ENCODE measurements around the gene OR1A2.
"Not testable (repeated sequence)": the region's sequence is repeated elsewhere in the genome, so short reads cannot be mapped to it uniquely, and the experiment has no call there.

Gene OR1A2

GRCh38 chr17:3197219-3197618, at the start of gene OR1A2:
OR1A2 (plus strand) TSS chr17:3197519; CDS start chr17:3197519, 0 bp downstream.
- DNase-seq: no peak

- DNase-seq: no peak
These were observed 40.1 kb upstream of the OR1A2 start for GRCh38 chr17:3157218-3157617.

GRCh38 chr17:3167574-3167973, 29.7 kb upstream of the OR1A2 start:
- DNase-seq: no peak

- no peak for DNase-seq
These were observed 7.4 kb upstream of the OR1A2 start for GRCh38 chr17:3189961-3190360.

- no peak for DNase-seq
These were observed 10.0 kb downstream of the OR1A2 start, which contains the start of gene OR1A1 for GRCh38 chr17:3207367-3207766. OR1A1 (plus strand) TSS chr17:3207667; CDS start chr17:3215621, 7,954 bp downstream.

- no peak for DNase-seq
These were observed 11.2 kb downstream of the OR1A2 start for GRCh38 chr17:3208484-3208883.

- no peak for DNase-seq
These were observed 15.7 kb downstream of the OR1A2 start for GRCh38 chr17:3213001-3213400.

- DNase-seq: no peak
These were observed 16.3 kb downstream of the OR1A2 start for GRCh38 chr17:3213587-3213986.

GRCh38 chr17:3219978-3220377, 22.7 kb downstream of the OR1A2 start:
- DNase-seq: not testable (repeated sequence)

- DNase-seq: no peak
These were observed 24.5 kb downstream of the OR1A2 start for GRCh38 chr17:3221850-3222249.

GRCh38 chr17:3222505-3222904, 25.2 kb downstream of the OR1A2 start:
- DNase-seq: no peak

GRCh38 chr17:3224721-3225352, 27.5 kb downstream of the OR1A2 start:
- DNase-seq: not testable (repeated sequence)

- DNase-seq: not testable (repeated sequence)
These were observed 35.0 kb downstream of the OR1A2 start for GRCh38 chr17:3232300-3232699.

- DNase-seq: not testable (repeated sequence)
These were observed 41.4 kb downstream of the OR1A2 start for GRCh38 chr17:3238685-3239084.

- not testable (repeated sequence) for DNase-seq
These were observed 43.7 kb downstream of the OR1A2 start for GRCh38 chr17:3241044-3241443.

- not testable (repeated sequence) for DNase-seq
These were observed 47.5 kb downstream of the OR1A2 start for GRCh38 chr17:3244841-3245240.
